ENCODE measurements around the gene ORC5. TPM values are rescaled to one million over a fixed set of nuclear protein-coding genes. Genes with fewer than 3 reads are reported as not detected.

The ORC5 gene
- total RNA-seq, 3 donors from 2014 or later = 14.9 to 17.6 (median 15.5) TPM

DNA sequence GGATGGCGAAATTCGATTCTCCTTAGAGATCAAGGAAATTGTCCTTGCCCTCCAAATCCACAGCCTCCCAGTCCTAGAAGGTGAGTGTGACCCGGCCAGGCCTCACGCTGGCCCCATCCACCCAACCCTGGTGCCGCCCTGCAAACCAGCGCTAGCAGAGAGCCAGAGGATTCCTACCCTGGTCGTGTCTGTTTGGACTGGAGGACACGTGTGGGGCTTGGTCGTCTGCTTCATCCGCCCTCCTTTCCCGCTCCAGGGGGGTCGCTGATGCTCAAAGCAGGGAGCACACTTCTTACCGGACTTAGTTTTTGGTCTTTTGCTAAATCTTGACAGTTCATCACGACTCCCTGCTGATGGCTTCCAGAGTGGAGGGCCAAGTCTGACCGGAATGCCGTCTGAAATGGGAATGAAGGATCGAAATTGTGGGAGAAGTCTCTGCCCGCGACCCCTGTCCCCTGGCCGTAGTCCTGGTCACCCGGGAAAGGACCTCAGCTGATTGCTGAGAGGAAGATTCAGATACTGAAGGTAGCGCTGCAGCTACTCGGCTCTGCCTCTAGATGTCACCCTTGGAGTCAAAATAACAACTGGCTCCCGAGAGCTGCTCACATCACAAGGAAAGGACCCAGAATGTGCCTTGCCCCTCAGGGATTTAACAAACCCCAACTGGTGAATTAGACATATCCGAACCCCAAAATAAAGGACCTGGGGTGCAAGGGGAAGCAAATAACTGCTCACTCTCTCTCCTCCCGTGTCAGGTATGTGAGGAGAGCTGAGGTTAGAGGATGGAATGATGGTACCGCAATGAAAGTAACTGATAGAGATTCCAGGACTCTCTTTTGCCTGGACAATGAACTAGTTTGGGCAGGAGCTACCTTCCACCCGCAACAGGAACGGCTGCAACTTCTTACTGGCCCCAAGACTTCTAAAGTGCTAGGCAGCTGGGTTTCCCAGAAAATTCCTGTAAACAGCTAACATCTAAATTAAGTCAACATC, 23.5 kb upstream of the ORC5 start:
- TF ChIP-seq, protein P1, sequence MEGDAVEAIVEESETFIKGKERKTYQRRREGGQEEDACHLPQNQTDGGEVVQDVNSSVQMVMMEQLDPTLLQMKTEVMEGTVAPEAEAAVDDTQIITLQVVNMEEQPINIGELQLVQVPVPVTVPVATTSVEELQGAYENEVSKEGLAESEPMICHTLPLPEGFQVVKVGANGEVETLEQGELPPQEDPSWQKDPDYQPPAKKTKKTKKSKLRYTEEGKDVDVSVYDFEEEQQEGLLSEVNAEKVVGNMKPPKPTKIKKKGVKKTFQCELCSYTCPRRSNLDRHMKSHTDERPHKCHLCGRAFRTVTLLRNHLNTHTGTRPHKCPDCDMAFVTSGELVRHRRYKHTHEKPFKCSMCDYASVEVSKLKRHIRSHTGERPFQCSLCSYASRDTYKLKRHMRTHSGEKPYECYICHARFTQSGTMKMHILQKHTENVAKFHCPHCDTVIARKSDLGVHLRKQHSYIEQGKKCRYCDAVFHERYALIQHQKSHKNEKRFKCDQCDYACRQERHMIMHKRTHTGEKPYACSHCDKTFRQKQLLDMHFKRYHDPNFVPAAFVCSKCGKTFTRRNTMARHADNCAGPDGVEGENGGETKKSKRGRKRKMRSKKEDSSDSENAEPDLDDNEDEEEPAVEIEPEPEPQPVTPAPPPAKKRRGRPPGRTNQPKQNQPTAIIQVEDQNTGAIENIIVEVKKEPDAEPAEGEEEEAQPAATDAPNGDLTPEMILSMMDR (IDR thresholded peaks at IDR 0.05) = peak; percentile 79
- Histone ChIP-seq H3K4me3 (no peak overlapping the region), H3K4me1 (ENCODE audit: low read depth) (no peaks in the 10 kb centered on the region), H3K9me3 (no peaks in the 10 kb centered on the region), H3K36me3 (ENCODE audit: low read depth) (no peaks in the 10 kb centered on the region)
- peak; percentile 80 for ATAC-seq
- DNase-seq = peak; percentile 25 to 70 (median 25)
- intact Hi-C loops (cut with DNase I, micrococcal nuclease) = loop anchor here in 1 of 2 donors (5.0 kb wide), 1 partner anchor 616 kb away; no protein-coding TSS in a partner anchor

DNA sequence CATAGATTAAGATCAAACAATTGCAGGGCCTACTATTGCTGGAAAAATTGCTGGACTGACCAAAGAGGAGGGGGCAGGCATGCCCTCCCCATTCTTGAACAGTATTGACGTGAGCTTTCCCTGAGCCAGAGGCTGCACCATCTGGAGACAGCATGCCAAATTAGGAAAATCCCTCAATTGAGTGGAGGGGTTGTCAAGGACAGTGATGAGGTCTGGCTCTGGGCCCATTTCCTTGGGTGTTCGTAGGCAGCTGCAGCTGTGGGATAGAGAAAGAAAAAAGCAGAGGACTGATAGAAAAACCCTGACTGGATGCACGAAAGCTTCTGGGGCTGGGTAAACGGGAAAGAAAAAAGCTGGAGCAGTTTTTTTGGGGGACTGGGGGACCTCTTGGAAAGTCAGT, 22.8 kb upstream of the ORC5 start:
- no peak for ATAC-seq
- no peak overlapping the region for H3K4me3 ChIP-seq
- H3K4me1 ChIP-seq (ENCODE audit: low read depth) = no peaks in the 10 kb centered on the region
- intact Hi-C loops (cut with DNase I, micrococcal nuclease) = loop anchor here in 1 of 2 donors (5.0 kb wide), 1 partner anchor 617 kb away; no protein-coding TSS in a partner anchor
- no peaks in the 10 kb centered on the region for H3K9me3 ChIP-seq
- no peaks in the 10 kb centered on the region for H3K36me3 ChIP-seq (ENCODE audit: low read depth)
- DNase-seq = no peak
- TF ChIP-seq, protein P1 (IDR thresholded peaks at IDR 0.05) = no peak

DNA sequence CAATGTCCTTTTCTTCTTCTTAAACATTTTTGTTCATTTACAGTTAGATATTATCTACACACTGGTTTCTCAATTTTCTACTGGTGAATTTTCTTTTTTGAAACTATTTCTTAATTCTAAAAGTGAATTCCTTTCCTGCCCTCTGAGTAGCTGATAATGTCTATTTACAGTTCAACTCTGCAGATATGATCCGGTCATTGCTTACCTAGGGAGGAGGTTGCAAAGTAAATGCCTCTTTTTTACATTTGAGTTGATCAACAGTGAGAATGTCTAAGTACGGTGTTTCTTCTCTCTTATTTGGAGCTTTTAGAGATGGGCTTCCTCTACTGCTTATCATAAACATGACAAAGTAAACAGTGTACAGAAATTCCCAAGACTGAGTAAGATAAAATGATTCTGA, 20.6 kb upstream of the ORC5 start:
- TF ChIP-seq, protein P1 (IDR thresholded peaks at IDR 0.05) = no peak
- no peaks in the 10 kb centered on the region for H3K9me3 ChIP-seq
- DNase-seq (no peak), ATAC-seq (peak; percentile 59)
- no peaks in the 10 kb centered on the region for H3K36me3 ChIP-seq (ENCODE audit: low read depth)
- no peak overlapping the region for H3K4me3 ChIP-seq
- intact Hi-C loops (cut with DNase I, micrococcal nuclease) = no loop called here
- no peaks in the 10 kb centered on the region for H3K4me1 ChIP-seq (ENCODE audit: low read depth)

DNA sequence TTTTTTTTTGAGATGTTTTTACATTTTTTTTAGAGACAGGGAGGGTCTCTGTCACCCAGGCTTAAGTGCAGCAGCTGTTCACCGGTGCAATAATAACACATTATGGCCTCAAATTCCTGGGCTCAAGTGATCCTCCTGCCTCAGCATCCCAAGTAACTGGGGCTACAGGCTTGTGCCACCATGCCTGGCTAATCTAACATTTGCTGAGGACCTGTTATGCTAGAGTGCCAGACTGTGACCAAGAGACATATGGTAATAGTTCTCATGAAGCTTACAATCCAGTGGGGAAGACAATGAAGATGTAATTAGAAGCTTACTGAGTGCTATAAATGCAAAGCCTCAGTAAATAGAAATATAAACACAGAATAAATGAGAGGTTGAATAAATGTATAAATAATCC, 17.6 kb upstream of the ORC5 start:
- TF ChIP-seq, protein P1 (IDR thresholded peaks at IDR 0.05) = no peak
- ATAC-seq (no peak), DNase-seq (no peak)
- intact Hi-C loops (cut with DNase I, micrococcal nuclease) = no loop called here
- H3K4me1 ChIP-seq (ENCODE audit: low read depth) = no peaks in the 10 kb centered on the region
- H3K9me3 ChIP-seq = no peaks in the 10 kb centered on the region
- H3K36me3 ChIP-seq (ENCODE audit: low read depth) = no peaks in the 10 kb centered on the region
- H3K4me3 ChIP-seq = no peak overlapping the region

DNA sequence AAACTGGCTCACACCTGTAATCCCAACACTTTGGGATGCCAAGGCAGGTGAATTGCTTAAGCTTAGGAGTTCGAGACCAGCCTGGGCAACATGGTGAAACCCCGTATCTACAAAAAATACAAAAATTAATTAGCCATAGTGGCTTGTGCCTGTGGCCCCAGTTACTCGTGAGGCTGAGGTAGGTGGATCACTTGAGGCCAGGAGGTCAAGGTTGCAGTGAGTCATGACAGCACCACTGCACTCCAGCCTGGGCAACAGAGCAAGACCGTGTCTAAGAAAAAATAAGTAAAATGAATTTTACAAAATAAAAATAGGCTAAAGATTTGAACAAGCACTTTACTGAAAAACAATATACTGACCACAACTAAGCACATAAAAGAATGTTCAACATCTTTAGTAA, 9.8 kb upstream of the ORC5 start:
- Histone ChIP-seq H3K9me3 (peaks cover 3% of the 10 kb centered on the region), H3K4me3 (no peak overlapping the region), H3K36me3 (ENCODE audit: low read depth) (no peaks in the 10 kb centered on the region), H3K4me1 (ENCODE audit: low read depth) (no peaks in the 10 kb centered on the region)
- no peak for ATAC-seq
- TF ChIP-seq, protein P1 (IDR thresholded peaks at IDR 0.05) = no peak
- intact Hi-C loops (cut with DNase I, micrococcal nuclease) = no loop called here
- no peak for DNase-seq
